Measurements from ENCODE around the gene GRPEL1. TPM values are rescaled to one million over a fixed set of nuclear protein-coding genes. Genes with fewer than 3 reads are reported as not detected.

Gene GRPEL1
- total RNA-seq, 1 experiment from 2014 or later = 80.1 TPM

- no peak overlapping the region for H3K9ac ChIP-seq (ENCODE audit: low read length)
- ChIA-PET RAD21 (ENCODE audit: low non-redundant PET in 1 of 2, low total read pairs in 2 of 2, uncharacterized antibody in 2 of 2, unreplicated experiment in 2 of 2) (no interaction called here), POLR2A (interaction anchor here (0.7 kb wide), 1 partner anchor 20 kb away, joined by 4 read pairs; no protein-coding TSS in a partner anchor), CTCF (interaction anchor here (1.1 to 1.5 kb wide), 2 partner anchors 9 to 36 kb away, joined by 3 read pairs; no protein-coding TSS in a partner anchor)
- H3K4me3 ChIP-seq (replicated peaks in 1 of 2; ENCODE audit: low read depth in 1 of 2, low read length in 2 of 2) = no peak overlapping the region
- intact Hi-C loops (cut with micrococcal nuclease) = no loop called here
- peak overlapping the region; percentile 27 for H3K4me2 ChIP-seq (ENCODE audit: low read length)
- no TSS peak for BruUV-seq (replicated peaks)
- H3K4me1 ChIP-seq (ENCODE audit: control insufficient read depth in 1 of 2, insufficient read depth in 2 of 2, low read length in 2 of 2) = peaks cover 4 to 47% of the 10 kb centered on the region in 2 experiments
- H3K27ac ChIP-seq (ENCODE audit: low read depth, low read length) = no peak overlapping the region
- H2AFZ ChIP-seq (ENCODE audit: low read depth, low read length, poor library complexity, severe bottlenecking) = no peak overlapping the region
- H3K79me2 ChIP-seq (ENCODE audit: insufficient read depth, low read length) = no peaks in the 10 kb centered on the region
- peaks cover 3 to 14% of the 10 kb centered on the region in 2 experiments; a peak in 2 of 4 replicates for H3K36me3 ChIP-seq (ENCODE audit: control insufficient read depth in 1 of 2, insufficient read depth in 2 of 2, low read length in 2 of 2)
- TF ChIP-seq SRF (IDR thresholded peaks at IDR 0.05; ENCODE audit: low read depth) (no peak), JUND (IDR thresholded peaks at IDR 0.05) (no peak), EZH2phosphoT487 (IDR thresholded peaks at IDR 0.05; ENCODE audit: borderline replicate concordance) (no peak), CEBPB (IDR thresholded peaks at IDR 0.05; ENCODE audit: low read depth) (no peak), CBX3 (IDR thresholded peaks at IDR 0.05; ENCODE audit: low read depth) (no peak), SP1 (IDR thresholded peaks at IDR 0.05; ENCODE audit: low read depth) (no peak), EGR1 (IDR thresholded peaks at IDR 0.05; ENCODE audit: low read depth) (no peak), ELF1 (IDR thresholded peaks at IDR 0.05; ENCODE audit: borderline replicate concordance, low read depth) (no peak), RAD21 (IDR thresholded peaks at IDR 0.05; ENCODE audit: low read depth) (no peak), ATF3 (IDR thresholded peaks at IDR 0.05) (no peak), ZFX (IDR thresholded peaks at IDR 0.05) (no peak), EZH2 (IDR thresholded peaks at IDR 0.05) (no peak), MAX (IDR thresholded peaks at IDR 0.05) (no peak), YY1 (IDR thresholded peaks at IDR 0.05; ENCODE audit: extremely low read depth, insufficient replicate concordance, low read depth, low read length) (no peak), TCF7L2 (IDR thresholded peaks at IDR 0.05; ENCODE audit: borderline replicate concordance, extremely low read depth, insufficient read depth, insufficient read length) (no peak), ZBTB33 (IDR thresholded peaks at IDR 0.05; ENCODE audit: extremely low read depth, insufficient replicate concordance, low read length) (no peak)
- TF ChIP-seq, protein P1, sequence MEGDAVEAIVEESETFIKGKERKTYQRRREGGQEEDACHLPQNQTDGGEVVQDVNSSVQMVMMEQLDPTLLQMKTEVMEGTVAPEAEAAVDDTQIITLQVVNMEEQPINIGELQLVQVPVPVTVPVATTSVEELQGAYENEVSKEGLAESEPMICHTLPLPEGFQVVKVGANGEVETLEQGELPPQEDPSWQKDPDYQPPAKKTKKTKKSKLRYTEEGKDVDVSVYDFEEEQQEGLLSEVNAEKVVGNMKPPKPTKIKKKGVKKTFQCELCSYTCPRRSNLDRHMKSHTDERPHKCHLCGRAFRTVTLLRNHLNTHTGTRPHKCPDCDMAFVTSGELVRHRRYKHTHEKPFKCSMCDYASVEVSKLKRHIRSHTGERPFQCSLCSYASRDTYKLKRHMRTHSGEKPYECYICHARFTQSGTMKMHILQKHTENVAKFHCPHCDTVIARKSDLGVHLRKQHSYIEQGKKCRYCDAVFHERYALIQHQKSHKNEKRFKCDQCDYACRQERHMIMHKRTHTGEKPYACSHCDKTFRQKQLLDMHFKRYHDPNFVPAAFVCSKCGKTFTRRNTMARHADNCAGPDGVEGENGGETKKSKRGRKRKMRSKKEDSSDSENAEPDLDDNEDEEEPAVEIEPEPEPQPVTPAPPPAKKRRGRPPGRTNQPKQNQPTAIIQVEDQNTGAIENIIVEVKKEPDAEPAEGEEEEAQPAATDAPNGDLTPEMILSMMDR (IDR thresholded peaks at IDR 0.05 in 2 of 3, conservative IDR thresholded peaks at IDR 0.05 in 1 of 3; ENCODE audit: borderline replicate concordance in 1 of 3, insufficient read depth in 1 of 3, low read depth in 2 of 3, low read length in 2 of 3) = no peak
- TF ChIP-seq, protein P2, sequence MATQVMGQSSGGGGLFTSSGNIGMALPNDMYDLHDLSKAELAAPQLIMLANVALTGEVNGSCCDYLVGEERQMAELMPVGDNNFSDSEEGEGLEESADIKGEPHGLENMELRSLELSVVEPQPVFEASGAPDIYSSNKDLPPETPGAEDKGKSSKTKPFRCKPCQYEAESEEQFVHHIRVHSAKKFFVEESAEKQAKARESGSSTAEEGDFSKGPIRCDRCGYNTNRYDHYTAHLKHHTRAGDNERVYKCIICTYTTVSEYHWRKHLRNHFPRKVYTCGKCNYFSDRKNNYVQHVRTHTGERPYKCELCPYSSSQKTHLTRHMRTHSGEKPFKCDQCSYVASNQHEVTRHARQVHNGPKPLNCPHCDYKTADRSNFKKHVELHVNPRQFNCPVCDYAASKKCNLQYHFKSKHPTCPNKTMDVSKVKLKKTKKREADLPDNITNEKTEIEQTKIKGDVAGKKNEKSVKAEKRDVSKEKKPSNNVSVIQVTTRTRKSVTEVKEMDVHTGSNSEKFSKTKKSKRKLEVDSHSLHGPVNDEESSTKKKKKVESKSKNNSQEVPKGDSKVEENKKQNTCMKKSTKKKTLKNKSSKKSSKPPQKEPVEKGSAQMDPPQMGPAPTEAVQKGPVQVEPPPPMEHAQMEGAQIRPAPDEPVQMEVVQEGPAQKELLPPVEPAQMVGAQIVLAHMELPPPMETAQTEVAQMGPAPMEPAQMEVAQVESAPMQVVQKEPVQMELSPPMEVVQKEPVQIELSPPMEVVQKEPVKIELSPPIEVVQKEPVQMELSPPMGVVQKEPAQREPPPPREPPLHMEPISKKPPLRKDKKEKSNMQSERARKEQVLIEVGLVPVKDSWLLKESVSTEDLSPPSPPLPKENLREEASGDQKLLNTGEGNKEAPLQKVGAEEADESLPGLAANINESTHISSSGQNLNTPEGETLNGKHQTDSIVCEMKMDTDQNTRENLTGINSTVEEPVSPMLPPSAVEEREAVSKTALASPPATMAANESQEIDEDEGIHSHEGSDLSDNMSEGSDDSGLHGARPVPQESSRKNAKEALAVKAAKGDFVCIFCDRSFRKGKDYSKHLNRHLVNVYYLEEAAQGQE (IDR thresholded peaks at IDR 0.05; ENCODE audit: low read depth) = no peak
- H3K9me3 ChIP-seq (ENCODE audit: control insufficient read depth in 1 of 2, insufficient read depth in 1 of 2, low read depth in 1 of 2, low read length in 2 of 2) = no peaks in the 10 kb centered on the region
- H3K9me2 ChIP-seq (ENCODE audit: insufficient read depth) = no peaks in the 10 kb centered on the region
- no peak for DNase-seq (ENCODE audit: low read depth, low spot score)
- ATAC-seq = peak; percentile 34; the same call in 1 of the 2 replicates
- H4K20me1 ChIP-seq (ENCODE audit: insufficient read depth) = no peaks in the 10 kb centered on the region
- no peaks in the 10 kb centered on the region for H3K27me3 ChIP-seq (ENCODE audit: insufficient read depth, low read length)
These were observed 33.4 kb downstream of the GRPEL1 start for GRCh38 chr4:7034262-7035081.

All from HCT116 (cell line).